ENCODE data around the gene ZNF586.
"Not testable (repeated sequence)": the region's sequence is repeated elsewhere in the genome, so short reads cannot be mapped to it uniquely, and the experiment has no call there.

Gene ZNF586

DNA sequence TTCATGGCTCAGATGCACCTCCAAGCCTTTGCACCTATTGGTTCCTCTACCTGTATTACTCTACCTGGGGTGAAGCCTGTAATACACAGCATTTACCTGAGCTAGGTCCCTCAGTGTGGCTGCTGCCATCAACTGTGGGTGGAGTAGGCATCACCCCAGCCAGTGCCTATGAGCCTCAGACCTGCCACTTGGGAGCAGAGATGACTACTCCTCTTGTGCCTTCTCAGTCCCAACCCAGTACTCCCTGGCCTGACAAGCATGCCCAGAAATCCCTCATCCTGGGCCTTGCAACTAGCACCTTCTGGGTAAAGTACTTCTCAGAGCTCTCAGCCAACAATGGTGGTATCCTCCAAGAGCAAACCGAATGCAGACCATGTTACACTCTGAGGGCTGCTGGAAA, 27.1 kb downstream of the ZNF586 start:
- DNase-seq (ENCODE audit: low spot score): not testable (repeated sequence)

- DNase-seq (ENCODE audit: low spot score): no peak
Observed at GRCh38 chr19:57800696-57801095, 31.2 kb downstream of the ZNF586 start.

GRCh38 chr19:57802269-57802668, 32.8 kb downstream of the ZNF586 start:
- DNase-seq (ENCODE audit: low spot score): no peak

DNA sequence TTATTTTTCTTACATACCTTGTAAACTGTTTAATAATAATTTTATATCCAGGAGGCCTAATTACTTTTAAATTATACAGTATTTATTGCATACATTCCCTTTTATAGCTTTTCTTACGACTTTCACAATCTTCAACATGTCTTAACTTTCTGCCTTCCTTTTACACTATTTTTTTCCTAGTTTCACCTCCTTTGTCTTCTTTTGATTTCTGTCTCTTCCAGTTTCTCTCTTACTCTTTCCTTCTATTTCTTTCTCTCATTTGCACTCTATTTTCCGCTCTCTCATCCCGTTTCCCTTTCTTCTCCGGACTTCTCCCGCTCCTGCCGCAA, 33.8 kb downstream of the ZNF586 start:
- DNase-seq (ENCODE audit: low spot score): no peak

DNA sequence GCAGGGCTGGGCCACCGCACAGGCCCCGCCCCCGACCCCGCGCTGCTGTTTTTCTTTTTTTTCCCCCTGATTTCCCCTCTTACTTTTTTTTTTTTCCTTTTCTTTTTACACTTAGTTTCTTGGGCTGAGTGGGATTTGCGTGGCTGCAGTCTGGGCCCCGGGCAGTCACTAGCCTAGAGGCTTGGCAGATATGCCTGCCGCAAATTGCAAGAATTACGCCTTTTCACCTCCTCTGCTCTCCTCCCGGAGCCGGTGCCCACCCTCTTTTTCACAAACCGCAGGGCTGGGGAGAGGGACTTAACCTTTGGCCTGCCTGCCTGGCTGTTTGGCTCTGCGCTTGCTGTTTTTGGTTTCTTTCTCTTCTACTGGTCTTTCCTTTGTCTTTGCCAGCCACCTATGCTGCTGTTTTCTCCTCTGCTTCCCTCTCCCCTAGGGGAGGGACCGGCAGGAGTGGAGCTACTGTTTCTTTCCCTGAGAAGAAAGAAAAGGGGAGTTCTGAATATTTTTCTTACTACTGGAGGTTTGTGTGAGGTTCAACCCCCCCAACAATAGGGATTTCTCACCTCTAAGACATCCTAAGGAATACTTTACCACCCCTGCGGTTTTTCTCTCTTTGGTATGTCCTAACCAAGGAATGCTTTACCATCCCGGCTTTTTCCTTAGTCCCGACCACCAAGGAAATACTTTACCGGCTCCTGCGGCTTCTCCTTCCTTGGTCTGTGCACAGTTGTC, 34.3 kb downstream of the ZNF586 start:
- no peak for DNase-seq (ENCODE audit: low spot score)

DNA sequence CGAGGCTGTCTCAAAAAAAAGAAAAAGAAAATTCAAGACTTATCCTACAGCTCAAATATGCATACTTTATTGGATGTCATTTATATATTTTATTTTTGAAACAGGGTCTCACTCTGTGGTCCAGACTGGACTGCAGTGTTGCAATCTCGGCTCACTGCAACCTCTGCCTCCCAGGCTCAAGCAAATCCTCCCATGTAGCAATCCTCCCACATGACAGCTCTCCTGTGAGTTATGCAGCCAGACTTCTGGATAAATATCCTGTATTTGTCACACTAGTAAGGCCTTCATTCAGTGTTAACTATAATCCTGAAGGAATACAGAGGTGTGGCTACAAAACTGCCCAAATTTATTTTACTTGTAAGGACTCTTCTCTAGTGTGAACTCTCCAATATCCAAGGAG, 38.1 kb downstream of the ZNF586 start:
- DNase-seq (ENCODE audit: low spot score): no peak

- not testable (repeated sequence) for DNase-seq (ENCODE audit: low spot score)
Observed at GRCh38 chr19:57810410-57811295, 41.2 kb downstream of the ZNF586 start.

DNA sequence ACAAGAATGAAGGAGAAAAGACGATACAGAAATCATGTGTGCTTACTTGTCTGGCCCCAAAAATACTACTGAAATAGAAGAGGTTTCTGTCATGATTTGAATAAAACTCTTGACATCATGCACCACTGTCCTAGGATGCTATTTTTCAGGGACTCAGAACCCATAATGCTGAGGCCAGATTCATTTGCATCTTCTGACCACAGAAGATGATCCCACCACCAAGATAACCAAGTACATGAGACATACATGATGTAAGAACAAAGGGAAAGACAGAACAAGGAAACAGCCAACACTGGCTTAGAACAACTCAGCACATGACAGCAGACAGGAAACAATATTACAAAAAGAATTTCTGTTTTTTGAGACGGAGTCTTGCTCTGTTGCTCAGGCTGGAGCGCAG, 42.8 kb downstream of the ZNF586 start:
- DNase-seq (ENCODE audit: low spot score): no peak

- DNase-seq (ENCODE audit: low spot score): not testable (repeated sequence)
Observed at GRCh38 chr19:57812975-57813820, 43.7 kb downstream of the ZNF586 start.

DNA sequence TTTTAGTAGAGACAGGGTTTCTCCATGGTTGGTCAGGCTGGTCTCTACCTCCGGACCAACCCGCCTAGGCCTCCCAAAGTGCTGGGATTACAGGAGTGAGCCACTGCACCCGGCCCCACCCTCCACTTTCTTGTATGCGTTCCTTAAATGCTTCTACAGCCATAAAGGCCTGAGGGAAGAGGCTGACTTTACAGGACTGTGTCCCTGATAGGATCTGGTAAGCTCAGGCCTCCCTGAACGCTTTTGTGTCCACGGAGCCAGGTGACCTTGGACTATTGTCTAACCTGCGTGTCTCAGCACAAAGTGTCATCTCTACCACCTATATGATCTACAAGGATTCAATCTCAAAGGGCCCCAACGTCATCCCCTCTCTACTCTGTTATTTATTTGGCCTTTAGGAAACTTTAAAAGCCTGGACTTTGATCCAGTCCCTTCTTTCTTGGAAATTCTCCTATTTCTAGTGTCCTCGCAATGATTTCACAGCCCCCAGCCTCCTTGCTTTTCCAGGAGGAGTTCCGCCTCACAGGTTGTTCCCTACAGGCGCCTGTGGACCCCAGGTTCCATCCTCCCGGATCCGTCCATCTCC, 44.5 kb downstream of the ZNF586 start:
- DNase-seq (ENCODE audit: low spot score): no peak

DNA sequence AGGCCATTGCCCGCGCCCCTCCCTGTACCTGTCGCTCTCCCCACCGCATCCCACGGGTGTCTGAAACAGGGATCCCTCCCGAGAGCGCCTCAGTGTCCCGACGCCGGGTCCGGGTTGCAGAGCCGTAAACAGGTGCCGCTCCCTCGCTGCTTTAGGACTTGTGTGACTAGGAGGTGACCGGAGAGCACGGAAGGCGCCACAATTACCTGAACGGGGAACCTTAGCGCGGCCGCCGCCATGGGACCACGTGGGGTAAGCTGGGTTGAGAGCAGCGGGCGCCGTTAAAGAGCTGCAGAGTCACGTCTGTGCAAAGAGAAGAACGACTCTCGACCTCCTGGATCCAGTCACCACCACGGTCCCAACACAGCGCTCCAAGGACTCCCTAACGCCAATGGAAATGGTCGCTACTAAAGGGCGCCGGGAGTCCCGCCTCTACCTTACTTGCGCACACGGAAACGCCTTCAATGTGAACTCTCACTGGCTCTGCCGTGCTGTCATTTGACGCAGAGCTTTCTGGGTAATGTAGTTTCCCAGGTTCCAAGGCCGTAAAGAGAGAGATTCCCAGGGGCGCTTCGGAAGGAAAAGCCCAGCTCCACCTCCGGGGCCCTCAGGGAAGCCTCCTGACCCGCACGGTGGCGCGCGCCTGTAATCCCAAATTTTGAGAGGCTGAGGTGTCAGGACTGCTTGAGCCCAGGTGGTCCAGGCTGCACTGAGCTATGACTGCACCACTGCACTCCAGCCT, 45.2 kb downstream of the ZNF586 start, which contains the start of gene ZNF552:
TSS of gene ZNF552 (minus strand) at position 409 of the 742 bp plus-strand sequence. CDS start at position 239, 170 bp downstream.
- peak; percentile 74 for DNase-seq (ENCODE audit: low spot score)

DNA sequence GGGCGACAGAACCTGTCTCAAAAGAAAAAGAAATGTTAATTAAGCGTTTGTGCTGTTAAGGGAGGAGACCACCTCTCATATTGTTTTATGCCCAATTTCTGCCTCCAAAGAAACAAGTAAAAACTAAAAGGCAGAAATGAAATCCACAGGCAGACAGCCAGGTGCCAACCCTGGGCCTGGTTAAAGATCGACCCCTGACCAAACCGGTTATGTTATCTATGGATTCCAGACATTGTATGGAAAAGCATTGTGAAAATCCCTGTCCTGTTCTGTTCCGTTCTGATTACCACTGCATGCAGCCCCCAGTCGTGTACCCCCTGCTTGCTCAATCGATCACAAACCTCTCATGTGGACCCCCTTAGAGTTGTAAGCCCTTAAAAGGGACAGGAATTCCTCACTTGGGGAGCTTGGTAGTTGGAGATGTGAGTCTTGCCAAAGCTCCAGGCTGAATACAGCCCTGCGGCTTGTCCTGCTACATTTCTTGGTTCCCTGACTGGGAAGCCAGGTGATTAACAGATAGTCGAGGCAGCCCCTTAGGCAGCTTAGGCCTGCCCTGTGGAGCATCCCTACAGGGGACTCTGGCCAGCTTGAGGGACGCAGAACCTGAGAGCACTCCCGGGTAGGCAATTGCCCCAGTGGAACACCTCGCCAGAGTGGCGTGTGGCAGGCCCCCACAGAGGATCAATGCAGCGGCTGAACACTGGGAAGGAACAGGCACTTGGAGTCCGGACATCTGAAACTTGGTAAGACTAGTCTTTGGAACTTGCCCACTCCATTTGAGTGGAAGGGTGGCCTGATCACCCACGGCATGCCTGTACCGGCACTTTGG, 46.0 kb downstream of the ZNF586 start:
- no peak for DNase-seq (ENCODE audit: low spot score)

DNA sequence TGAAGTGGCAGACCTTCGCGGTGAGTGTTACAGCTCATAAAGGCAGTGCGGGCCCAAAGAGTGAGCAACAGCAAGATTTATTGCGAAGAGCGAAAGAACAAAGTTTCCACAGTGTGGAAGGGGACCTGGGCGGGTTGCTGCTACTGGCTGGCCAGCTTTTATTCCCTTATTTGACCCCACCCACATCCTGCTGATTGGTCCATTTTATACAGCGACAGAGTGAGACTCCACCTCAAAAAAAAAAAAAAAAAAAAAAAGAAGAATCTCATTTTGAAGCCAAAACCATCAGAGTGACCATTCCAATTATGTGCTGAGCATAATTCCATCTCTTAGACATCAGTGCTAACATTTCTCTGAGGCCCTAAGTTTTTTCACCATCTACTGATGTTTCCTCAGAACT, 47.2 kb downstream of the ZNF586 start:
- DNase-seq (ENCODE audit: low spot score): no peak

DNA sequence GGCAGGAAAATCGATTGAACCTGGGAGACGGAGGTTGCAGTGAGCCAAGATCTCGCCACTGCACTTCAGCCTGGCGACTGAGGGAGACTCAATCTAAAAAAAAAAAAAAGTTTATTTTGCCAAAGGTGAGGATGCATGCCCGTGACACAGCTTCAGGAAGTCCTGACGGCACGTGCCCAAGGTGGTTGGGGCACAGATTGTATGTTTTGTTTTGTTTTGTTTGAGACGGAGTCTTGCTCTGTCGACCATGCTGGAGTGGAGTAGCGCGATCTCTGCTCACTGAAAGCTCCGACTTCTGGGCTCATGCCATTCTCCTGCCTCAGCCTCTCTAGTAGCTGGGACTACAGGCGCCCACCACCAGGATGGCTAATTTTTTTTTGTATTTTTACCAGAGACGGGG, 48.5 kb downstream of the ZNF586 start:
- DNase-seq (ENCODE audit: low spot score): no peak

GRCh38 chr19:57818378-57818777, 48.9 kb downstream of the ZNF586 start:
- no peak for DNase-seq (ENCODE audit: low spot score)

GRCh38 chr19:57819475-57820148, 50.1 kb downstream of the ZNF586 start:
- peak; percentile 87 for DNase-seq (ENCODE audit: low spot score)

DNA sequence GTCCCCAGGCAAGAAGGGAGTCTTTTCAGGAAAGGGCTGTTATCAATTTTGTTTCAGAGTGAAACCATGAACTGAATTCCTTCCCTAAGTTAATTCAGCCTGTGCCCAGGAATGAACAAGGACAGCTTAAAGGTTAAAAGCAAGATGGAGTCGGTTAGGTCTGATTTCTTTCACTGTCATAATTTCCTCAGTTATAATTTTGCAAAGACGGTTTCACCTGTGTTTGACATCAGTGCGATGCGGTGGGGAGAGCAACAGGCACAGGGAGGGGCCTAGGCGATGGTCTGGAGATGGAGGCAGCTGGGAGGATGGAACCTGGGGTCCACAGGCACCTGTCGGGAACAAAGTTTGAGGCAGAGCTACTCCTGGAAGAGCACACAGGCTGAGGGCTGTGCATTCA, 51.1 kb downstream of the ZNF586 start:
- DNase-seq (ENCODE audit: low spot score): no peak

DNA sequence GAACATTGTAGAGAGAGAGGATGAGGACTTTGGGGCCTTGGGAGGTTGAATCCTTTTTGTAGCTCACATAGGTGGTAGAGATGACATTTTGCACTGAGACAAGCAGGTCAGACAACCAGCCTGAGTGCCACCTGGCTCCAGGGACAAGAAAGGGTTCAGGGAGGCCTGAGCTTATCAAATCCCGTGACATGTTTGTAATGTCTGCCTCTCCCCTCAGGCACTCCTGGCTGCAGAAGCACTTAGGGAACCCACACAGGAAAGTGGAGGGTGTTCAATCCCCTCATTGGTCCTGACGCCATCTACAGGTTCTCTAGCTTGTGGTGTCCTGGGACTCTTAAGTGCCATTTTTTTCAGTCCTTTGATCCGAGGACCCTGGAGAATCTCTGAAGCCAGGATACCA, 51.6 kb downstream of the ZNF586 start:
- DNase-seq (ENCODE audit: low spot score): not testable (repeated sequence)

DNA sequence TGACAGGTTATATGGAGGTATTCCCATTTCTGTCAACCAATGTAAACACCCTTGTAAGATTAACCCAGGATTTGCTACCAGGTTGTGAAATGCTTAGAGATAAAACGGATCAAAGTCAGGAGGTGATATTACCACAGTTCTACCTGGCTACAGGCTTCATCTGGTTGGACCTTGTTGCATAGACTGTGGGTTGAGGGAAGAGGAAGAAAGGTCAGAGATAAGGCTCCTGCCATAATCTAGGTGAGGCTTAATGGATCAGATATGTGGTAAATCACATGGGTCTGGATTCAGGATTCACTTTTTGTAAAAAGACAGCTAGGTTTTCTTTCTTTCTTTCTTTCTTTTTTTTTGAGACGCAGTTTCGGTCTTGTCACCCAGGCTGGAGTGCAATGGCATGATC, 52.0 kb downstream of the ZNF586 start:
- DNase-seq (ENCODE audit: low spot score): not testable (repeated sequence)

DNA sequence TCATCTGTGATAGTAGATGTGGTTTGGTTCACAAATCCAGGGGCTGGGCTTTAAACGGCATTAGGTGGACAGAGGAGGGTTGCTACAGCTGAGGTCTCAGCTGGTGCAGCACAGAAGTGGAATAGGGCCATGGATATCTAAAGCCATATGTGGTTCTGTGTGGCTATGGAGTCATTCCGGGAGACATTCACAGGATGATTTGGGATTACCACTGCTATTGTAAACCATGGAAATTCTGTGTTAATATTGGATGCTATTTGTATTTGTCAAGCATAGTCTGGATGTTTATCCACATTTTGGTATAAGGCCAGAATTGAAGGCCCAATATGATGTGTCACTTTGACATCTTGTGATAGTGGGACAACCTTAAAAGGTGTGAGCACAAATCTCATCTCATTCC, 53.7 kb downstream of the ZNF586 start:
- DNase-seq (ENCODE audit: low spot score): not testable (repeated sequence)
